T-helper 1 cell (primary cell): ENCODE measurements around the gene GABPB2.
A peak's percentile ranks its signal among the peaks of the same experiment; 100 is the strongest.

Source experiments
- DNase-seq, 5 donors: peaks; one replicate each; pipeline ENCODE4 v3.0.0-alpha.2; 2012 to 2020

GABPB2 gene

GRCh38 chr1:151165281-151165737 is 94.7 kb downstream of the GABPB2 start:
- no peak for DNase-seq

- peak; percentile 91 to 98 (median 95) for DNase-seq
Measured at GRCh38 chr1:151165738-151166504, 95.4 kb downstream of the GABPB2 start, which contains the start of the genes LYSMD1 and SCNM1. TSS of gene LYSMD1 (minus strand) at chr1:151165902. CDS start at chr1:151165258, 644 bp downstream. TSS of gene SCNM1 (plus strand) at chr1:151166144. CDS start at chr1:151166153, 9 bp downstream.

- peak in 1 of 5 donors; percentile 28 for DNase-seq
Measured at GRCh38 chr1:151166505-151166956, 96.0 kb downstream of the GABPB2 start.

- no peak for DNase-seq
Measured at GRCh38 chr1:151167116-151167515, 96.6 kb downstream of the GABPB2 start.

- DNase-seq = no peak
Measured at GRCh38 chr1:151171190-151171589, 100.6 kb downstream of the GABPB2 start.
